Measurements from ENCODE around the gene PLEKHO2.

Gene PLEKHO2

GRCh38 chr15:64800476-64800875 lies 41.2 kb upstream of the PLEKHO2 start:
- Histone ChIP-seq H2AFZ (ENCODE audit: low read depth, low read length, severe bottlenecking) (no peak overlapping the region), H3K36me3 (ENCODE audit: low read length) (no peaks in the 10 kb centered on the region), H4K20me1 (ENCODE audit: low read depth, low read length) (no peaks in the 10 kb centered on the region), H3K79me2 (ENCODE audit: insufficient read depth, low read length) (no peaks in the 10 kb centered on the region), H3F3A (ENCODE audit: insufficient read depth) (no peaks in the 10 kb centered on the region), H3K9me2 (replicated peaks; ENCODE audit: insufficient read depth, low read length) (no peaks in the 10 kb centered on the region), H3K4me2 (ENCODE audit: low read depth, low read length, poor library complexity, severe bottlenecking) (no peak overlapping the region), H3K9ac (ENCODE audit: low read length) (no peak overlapping the region), H3K4me3 (ENCODE audit: insufficient read depth, low read length, poor library complexity, severe bottlenecking) (no peak overlapping the region), H3K27me3 (ENCODE audit: low read length) (no peaks in the 10 kb centered on the region), H3K9me3 (ENCODE audit: insufficient read depth, low read length) (no peaks in the 10 kb centered on the region), H3K27ac (ENCODE audit: low read depth, low read length) (no peak overlapping the region)
- TF ChIP-seq EZH2phosphoT487 (conservative IDR thresholded peaks at IDR 0.05; ENCODE audit: low read length) (no peak), CTCF (IDR thresholded peaks at IDR 0.05; ENCODE audit: insufficient read depth, low read length, poor library complexity, severe bottlenecking) (no peak)

GRCh38 chr15:64803526-64803925 lies 38.2 kb upstream of the PLEKHO2 start:
- no peak overlapping the region for H3K4me2 ChIP-seq (ENCODE audit: low read depth, low read length, poor library complexity, severe bottlenecking)
- H3K9me2 ChIP-seq (replicated peaks; ENCODE audit: insufficient read depth, low read length), result no peaks in the 10 kb centered on the region
- no peaks in the 10 kb centered on the region for H3K79me2 ChIP-seq (ENCODE audit: insufficient read depth, low read length)
- H3K36me3 ChIP-seq (ENCODE audit: low read length), result no peaks in the 10 kb centered on the region
- H4K20me1 ChIP-seq (ENCODE audit: low read depth, low read length), result no peaks in the 10 kb centered on the region
- H3K27me3 ChIP-seq (ENCODE audit: low read length), result no peaks in the 10 kb centered on the region
- no peak overlapping the region for H3K4me3 ChIP-seq (ENCODE audit: insufficient read depth, low read length, poor library complexity, severe bottlenecking)
- H3F3A ChIP-seq (ENCODE audit: insufficient read depth), result no peaks in the 10 kb centered on the region
- H3K27ac ChIP-seq (ENCODE audit: low read depth, low read length), result no peak overlapping the region
- H3K9ac ChIP-seq (ENCODE audit: low read length), result no peak overlapping the region
- H3K9me3 ChIP-seq (ENCODE audit: insufficient read depth, low read length), result no peaks in the 10 kb centered on the region
- no peak for TF ChIP-seq CTCF (IDR thresholded peaks at IDR 0.05; ENCODE audit: insufficient read depth, low read length, poor library complexity, severe bottlenecking)
- no peak overlapping the region for H2AFZ ChIP-seq (ENCODE audit: low read depth, low read length, severe bottlenecking)

GRCh38 chr15:64804619-64805018 lies 37.1 kb upstream of the PLEKHO2 start:
- Histone ChIP-seq H3K9ac (ENCODE audit: low read length) (no peak overlapping the region), H4K20me1 (ENCODE audit: low read depth, low read length) (no peaks in the 10 kb centered on the region), H3K79me2 (ENCODE audit: insufficient read depth, low read length) (no peaks in the 10 kb centered on the region), H2AFZ (ENCODE audit: low read depth, low read length, severe bottlenecking) (no peak overlapping the region), H3K9me3 (ENCODE audit: insufficient read depth, low read length) (no peaks in the 10 kb centered on the region), H3K9me2 (replicated peaks; ENCODE audit: insufficient read depth, low read length) (no peaks in the 10 kb centered on the region), H3K4me2 (ENCODE audit: low read depth, low read length, poor library complexity, severe bottlenecking) (no peak overlapping the region), H3K4me3 (ENCODE audit: insufficient read depth, low read length, poor library complexity, severe bottlenecking) (no peak overlapping the region), H3F3A (ENCODE audit: insufficient read depth) (no peaks in the 10 kb centered on the region), H3K27ac (ENCODE audit: low read depth, low read length) (no peak overlapping the region), H3K36me3 (ENCODE audit: low read length) (no peaks in the 10 kb centered on the region), H3K27me3 (ENCODE audit: low read length) (no peaks in the 10 kb centered on the region)
- TF ChIP-seq EZH2phosphoT487 (conservative IDR thresholded peaks at IDR 0.05; ENCODE audit: low read length) (no peak), CTCF (IDR thresholded peaks at IDR 0.05; ENCODE audit: insufficient read depth, low read length, poor library complexity, severe bottlenecking) (no peak)

GRCh38 chr15:64806509-64806908 lies 35.2 kb upstream of the PLEKHO2 start:
- Histone ChIP-seq H3K4me3 (ENCODE audit: insufficient read depth, low read length, poor library complexity, severe bottlenecking) (no peak overlapping the region), H3K79me2 (ENCODE audit: insufficient read depth, low read length) (no peaks in the 10 kb centered on the region), H3K36me3 (ENCODE audit: low read length) (no peaks in the 10 kb centered on the region), H2AFZ (ENCODE audit: low read depth, low read length, severe bottlenecking) (no peak overlapping the region), H3K9me3 (ENCODE audit: insufficient read depth, low read length) (no peaks in the 10 kb centered on the region), H3K9ac (ENCODE audit: low read length) (no peak overlapping the region), H3K27me3 (ENCODE audit: low read length) (no peaks in the 10 kb centered on the region), H3K27ac (ENCODE audit: low read depth, low read length) (no peak overlapping the region), H3F3A (ENCODE audit: insufficient read depth) (no peaks in the 10 kb centered on the region), H4K20me1 (ENCODE audit: low read depth, low read length) (no peaks in the 10 kb centered on the region), H3K4me2 (ENCODE audit: low read depth, low read length, poor library complexity, severe bottlenecking) (no peak overlapping the region), H3K9me2 (replicated peaks; ENCODE audit: insufficient read depth, low read length) (no peaks in the 10 kb centered on the region)
- TF ChIP-seq EZH2phosphoT487 (conservative IDR thresholded peaks at IDR 0.05; ENCODE audit: low read length), result no peak
- no peak for TF ChIP-seq CTCF (IDR thresholded peaks at IDR 0.05; ENCODE audit: insufficient read depth, low read length, poor library complexity, severe bottlenecking)
